ENCODE data around the gene TNFAIP1.
A peak's percentile ranks its signal among the peaks of the same experiment; 100 is the strongest.

Gene TNFAIP1

GRCh38 chr17:28372203-28372944 lies 36.8 kb downstream of the TNFAIP1 start:
- Histone ChIP-seq H3K79me2 (peaks cover 12% of the 10 kb centered on the region), H3K9me3 (ENCODE audit: control insufficient read depth, low read length) (no peaks in the 10 kb centered on the region), H3K36me3 (ENCODE audit: control insufficient read depth, insufficient read depth, low read length) (no peaks in the 10 kb centered on the region), H3K27me3 (ENCODE audit: control insufficient read depth, insufficient read depth, low read length) (no peaks in the 10 kb centered on the region), H3K4me3 (ENCODE audit: low read depth, low read length) (peak overlapping the region; percentile 22), H3K4me2 (ENCODE audit: low read length) (peak overlapping the region; percentile 69), H3K4me1 (peaks cover 9% of the 10 kb centered on the region), H3K9ac (peak overlapping the region; percentile 44), H3K27ac (peak overlapping the region; percentile 60), H2AFZ (peak overlapping the region; percentile 79)
- TF ChIP-seq, protein P1, sequence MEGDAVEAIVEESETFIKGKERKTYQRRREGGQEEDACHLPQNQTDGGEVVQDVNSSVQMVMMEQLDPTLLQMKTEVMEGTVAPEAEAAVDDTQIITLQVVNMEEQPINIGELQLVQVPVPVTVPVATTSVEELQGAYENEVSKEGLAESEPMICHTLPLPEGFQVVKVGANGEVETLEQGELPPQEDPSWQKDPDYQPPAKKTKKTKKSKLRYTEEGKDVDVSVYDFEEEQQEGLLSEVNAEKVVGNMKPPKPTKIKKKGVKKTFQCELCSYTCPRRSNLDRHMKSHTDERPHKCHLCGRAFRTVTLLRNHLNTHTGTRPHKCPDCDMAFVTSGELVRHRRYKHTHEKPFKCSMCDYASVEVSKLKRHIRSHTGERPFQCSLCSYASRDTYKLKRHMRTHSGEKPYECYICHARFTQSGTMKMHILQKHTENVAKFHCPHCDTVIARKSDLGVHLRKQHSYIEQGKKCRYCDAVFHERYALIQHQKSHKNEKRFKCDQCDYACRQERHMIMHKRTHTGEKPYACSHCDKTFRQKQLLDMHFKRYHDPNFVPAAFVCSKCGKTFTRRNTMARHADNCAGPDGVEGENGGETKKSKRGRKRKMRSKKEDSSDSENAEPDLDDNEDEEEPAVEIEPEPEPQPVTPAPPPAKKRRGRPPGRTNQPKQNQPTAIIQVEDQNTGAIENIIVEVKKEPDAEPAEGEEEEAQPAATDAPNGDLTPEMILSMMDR (IDR thresholded peaks at IDR 0.05) = no peak

GRCh38 chr17:28372945-28373274 lies 37.3 kb downstream of the TNFAIP1 start:
- H3K9me3 ChIP-seq (ENCODE audit: control insufficient read depth, low read length) = no peaks in the 10 kb centered on the region
- no peaks in the 10 kb centered on the region for H3K36me3 ChIP-seq (ENCODE audit: control insufficient read depth, insufficient read depth, low read length)
- peaks cover 9% of the 10 kb centered on the region for H3K4me1 ChIP-seq
- no peaks in the 10 kb centered on the region for H3K27me3 ChIP-seq (ENCODE audit: control insufficient read depth, insufficient read depth, low read length)
- H3K9ac ChIP-seq = no peak overlapping the region
- TF ChIP-seq, protein P1 (IDR thresholded peaks at IDR 0.05) = no peak
- H3K79me2 ChIP-seq = peaks cover 13% of the 10 kb centered on the region
- H3K27ac ChIP-seq = no peak overlapping the region
- H2AFZ ChIP-seq = no peak overlapping the region
- no peak overlapping the region for H3K4me2 ChIP-seq (ENCODE audit: low read length)
- H3K4me3 ChIP-seq (ENCODE audit: low read depth, low read length) = no peak overlapping the region

DNA sequence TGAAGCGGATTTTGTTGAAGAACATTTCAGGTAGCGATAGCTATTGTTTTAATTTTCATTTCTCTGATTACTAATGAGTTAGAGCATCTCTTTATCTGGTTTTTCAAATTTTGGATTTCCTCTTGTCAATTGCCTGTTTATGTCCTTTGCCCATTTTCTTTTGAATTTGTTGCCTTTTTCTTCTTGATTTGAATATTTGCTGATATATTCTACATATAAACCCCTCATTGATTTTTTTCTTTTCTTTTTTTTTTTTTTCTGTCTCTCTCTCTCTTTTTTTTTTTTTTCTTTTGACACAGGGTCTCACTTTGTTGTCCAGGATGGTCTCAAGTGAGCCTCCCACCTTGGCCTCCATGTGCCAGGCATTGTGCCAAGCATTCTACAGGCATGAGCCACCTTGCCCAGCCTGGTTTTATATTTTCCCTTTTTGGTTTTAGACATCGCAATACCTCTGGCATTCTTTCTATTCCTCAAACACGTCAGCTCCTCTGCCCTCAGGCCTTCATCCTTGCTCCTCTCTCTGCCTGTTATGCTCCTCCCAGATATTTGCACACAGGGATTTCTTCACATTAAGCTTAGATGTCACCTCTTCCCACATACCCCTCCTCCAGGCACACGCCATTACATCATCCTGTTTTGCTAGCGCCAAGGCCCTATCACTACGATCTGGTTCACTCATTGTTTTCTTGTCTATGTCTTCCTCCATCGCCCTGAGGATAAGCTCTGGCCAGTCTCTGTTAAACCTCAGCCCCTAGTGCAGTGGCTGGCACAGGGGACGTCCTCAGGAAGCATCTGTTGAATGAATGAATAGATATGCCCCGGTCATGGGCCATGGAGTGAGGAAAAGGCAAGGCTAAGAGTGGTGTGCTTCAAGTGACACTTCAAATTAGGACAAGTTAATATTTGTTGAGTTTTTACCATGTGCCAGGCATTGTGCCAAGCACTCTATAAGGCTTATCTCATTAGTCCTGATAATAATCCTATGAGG lies 44.5 kb downstream of the TNFAIP1 start:
- no peaks in the 10 kb centered on the region for H3K36me3 ChIP-seq (ENCODE audit: control insufficient read depth, insufficient read depth, low read length)
- no peak overlapping the region for H3K4me3 ChIP-seq (ENCODE audit: low read depth, low read length)
- H3K9me3 ChIP-seq (ENCODE audit: control insufficient read depth, low read length) = no peaks in the 10 kb centered on the region
- H3K9ac ChIP-seq = no peak overlapping the region
- peaks cover 22% of the 10 kb centered on the region for H3K79me2 ChIP-seq
- peak overlapping the region; percentile 11 for H2AFZ ChIP-seq
- no peak overlapping the region for H3K4me2 ChIP-seq (ENCODE audit: low read length)
- H3K27ac ChIP-seq = peak overlapping the region; percentile 21
- TF ChIP-seq, protein P1 (IDR thresholded peaks at IDR 0.05) = no peak
- no peaks in the 10 kb centered on the region for H3K27me3 ChIP-seq (ENCODE audit: control insufficient read depth, insufficient read depth, low read length)
- peaks cover 16% of the 10 kb centered on the region for H3K4me1 ChIP-seq

DNA sequence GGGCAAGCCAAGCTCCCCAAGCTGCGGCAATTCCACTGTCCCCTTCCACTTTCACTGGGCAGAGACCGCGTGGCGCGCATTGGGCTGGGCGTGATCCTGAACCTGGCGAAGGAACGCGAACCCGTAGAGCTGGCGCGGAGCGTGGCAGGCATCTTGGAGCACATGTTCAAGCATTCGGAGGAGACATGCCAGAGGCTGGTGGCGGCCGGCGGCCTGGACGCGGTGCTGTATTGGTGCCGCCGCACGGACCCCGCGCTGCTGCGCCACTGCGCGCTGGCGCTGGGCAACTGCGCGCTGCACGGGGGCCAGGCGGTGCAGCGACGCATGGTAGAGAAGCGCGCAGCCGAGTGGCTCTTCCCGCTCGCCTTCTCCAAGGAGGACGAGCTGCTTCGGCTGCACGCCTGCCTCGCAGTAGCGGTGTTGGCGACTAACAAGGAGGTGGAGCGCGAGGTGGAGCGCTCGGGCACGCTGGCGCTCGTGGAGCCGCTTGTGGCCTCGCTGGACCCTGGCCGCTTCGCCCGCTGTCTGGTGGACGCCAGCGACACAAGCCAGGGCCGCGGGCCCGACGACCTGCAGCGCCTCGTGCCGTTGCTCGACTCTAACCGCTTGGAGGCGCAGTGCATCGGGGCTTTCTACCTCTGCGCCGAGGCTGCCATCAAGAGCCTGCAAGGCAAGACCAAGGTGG lies 45.7 kb downstream of the TNFAIP1 start:
- Histone ChIP-seq H3K27ac (peak overlapping the region; percentile 21), H3K4me3 (ENCODE audit: low read depth, low read length) (no peak overlapping the region), H3K4me1 (peaks cover 16% of the 10 kb centered on the region), H3K4me2 (ENCODE audit: low read length) (no peak overlapping the region), H2AFZ (no peak overlapping the region), H3K36me3 (ENCODE audit: control insufficient read depth, insufficient read depth, low read length) (no peaks in the 10 kb centered on the region), H3K9me3 (ENCODE audit: control insufficient read depth, low read length) (no peaks in the 10 kb centered on the region), H3K9ac (no peak overlapping the region), H3K79me2 (peaks cover 22% of the 10 kb centered on the region), H3K27me3 (ENCODE audit: control insufficient read depth, insufficient read depth, low read length) (no peaks in the 10 kb centered on the region)
- TF ChIP-seq, protein P1 (IDR thresholded peaks at IDR 0.05) = no peak
